GM12878 (cell line): ENCODE data around the gene TRAF2. TPM values are rescaled to one million over a fixed set of nuclear protein-coding genes. Genes with fewer than 3 reads are reported as not detected.

ENCODE experiments used
- ATF7 ChIP-seq: fragments of 450-650 bp; IDR thresholded peaks from 2 replicates; pipeline ENCODE4 v1.6.1; 2016; ENCODE audit warnings: low read depth, mild to moderate bottlenecking
- BHLHE40 ChIP-seq, 2 experiments: fragments of 450-650 bp in 1 of 2; IDR thresholded peaks; 2 replicates each; pipeline ENCODE4 v1.6.1; 2011 to 2017; ENCODE audit warnings: low read depth in 2 of 2, borderline replicate concordance in 1 of 2, improper control_type of control experiment in 1 of 2, low read length in 1 of 2, mild to moderate bottlenecking in 1 of 2
- IKZF2 ChIP-seq, 2 experiments: fragments of 450-650 bp; IDR thresholded peaks; 2 replicates each; pipeline ENCODE4 v1.6.1; 2017; ENCODE audit warnings: mild to moderate bottlenecking in 2 of 2, moderate library complexity in 2 of 2
- IRF4 ChIP-seq: IDR thresholded peaks from 2 replicates; pipeline ENCODE4 v1.6.1; 2011; ENCODE audit warnings: low read depth, low read length
- KAT2A ChIP-seq: conservative IDR thresholded peaks from 2 replicates; pipeline ENCODE4 v1.6.1; 2011; ENCODE audit warnings: low read depth, low read length; ENCODE audit not compliant: control insufficient read depth
- PAX5 ChIP-seq: IDR thresholded peaks from 2 replicates; pipeline ENCODE4 v1.6.1; 2011; ENCODE audit warnings: low read depth, low read length, borderline replicate concordance
- POLR2AphosphoS2 ChIP-seq: IDR thresholded peaks from 2 replicates; pipeline ENCODE4 v1.6.1; 2011; ENCODE audit warnings: low read depth, mild to moderate bottlenecking, low read length, improper control_type of control experiment, moderate library complexity
- ZBTB4 ChIP-seq: fragments of 450-650 bp; formaldehyde crosslinking; IDR thresholded peaks from 2 replicates; pipeline ENCODE4 v1.4.0; 2022; ENCODE audit warnings: mild to moderate bottlenecking, moderate library complexity
- ZNF592 ChIP-seq: fragments of 450-650 bp; IDR thresholded peaks from 2 replicates; pipeline ENCODE4 v1.6.1; 2017; ENCODE audit warnings: mild to moderate bottlenecking, moderate library complexity
- polyA plus RNA-seq, 11 experiments: library from polyadenylated mRNA; depleted of rRNA in 4 of 11; unstranded in 6 of 11; stranded (reverse) in 5 of 11; fragments of >200 nt; fragmentation: Nextera tagmentation in 4 of 11; fragmentation: Illumina TruSeq in 1 of 11; extraction: Ambion mirVana in 4 of 11; extraction: Trizol in 1 of 11; gene quantifications; 1 replicate in 1 of 11; 2 replicates in 10 of 11; pipeline versions ENCODE4 v1.2.1 to v1.2.3, GENCODE V29; 2011 to 2016; ENCODE audit warnings: inconsistent platforms in 2 of 11, missing spikeins in 2 of 11, low read depth in 1 of 11
- total RNA-seq, 4 experiments: library from RNA; depleted of rRNA in 3 of 4; stranded (reverse); fragments of >200 nt in 3 of 4; fragmentation: Illumina TruSeq in 1 of 4; extraction: Trizol in 1 of 4; gene quantifications; 2 replicates each; pipeline versions ENCODE4 v1.2.1 to v1.2.3, GENCODE V29; 2013 to 2021
- TF ChIP-seq, protein P1 (sequence below): fragments of 450-650 bp; IDR thresholded peaks from 2 replicates; pipeline ENCODE4 v1.6.1; 2018; ENCODE audit warnings: borderline replicate concordance, mild to moderate bottlenecking; ENCODE audit not compliant: partially characterized antibody
- TF ChIP-seq, protein P2 (sequence below): fragments of 450-650 bp; IDR thresholded peaks from 2 replicates; pipeline ENCODE4 v1.6.1; 2017; ENCODE audit warnings: mild to moderate bottlenecking, low read depth, inconsistent platforms; ENCODE audit not compliant: poor library complexity, severe bottlenecking
- TF ChIP-seq, protein P3 (sequence below): fragments of 450-650 bp; IDR thresholded peaks from 2 replicates; pipeline ENCODE4 v1.6.1; 2017; ENCODE audit warnings: borderline replicate concordance

Gene TRAF2
- total and polyA plus RNA-seq, 10 of the 15 experiments (the other 5 are each of a cell fraction or from before 2014, with no cell fraction given): 0.34 to 39.5 (median 18.7) TPM

- TF ChIP-seq, protein P1, sequence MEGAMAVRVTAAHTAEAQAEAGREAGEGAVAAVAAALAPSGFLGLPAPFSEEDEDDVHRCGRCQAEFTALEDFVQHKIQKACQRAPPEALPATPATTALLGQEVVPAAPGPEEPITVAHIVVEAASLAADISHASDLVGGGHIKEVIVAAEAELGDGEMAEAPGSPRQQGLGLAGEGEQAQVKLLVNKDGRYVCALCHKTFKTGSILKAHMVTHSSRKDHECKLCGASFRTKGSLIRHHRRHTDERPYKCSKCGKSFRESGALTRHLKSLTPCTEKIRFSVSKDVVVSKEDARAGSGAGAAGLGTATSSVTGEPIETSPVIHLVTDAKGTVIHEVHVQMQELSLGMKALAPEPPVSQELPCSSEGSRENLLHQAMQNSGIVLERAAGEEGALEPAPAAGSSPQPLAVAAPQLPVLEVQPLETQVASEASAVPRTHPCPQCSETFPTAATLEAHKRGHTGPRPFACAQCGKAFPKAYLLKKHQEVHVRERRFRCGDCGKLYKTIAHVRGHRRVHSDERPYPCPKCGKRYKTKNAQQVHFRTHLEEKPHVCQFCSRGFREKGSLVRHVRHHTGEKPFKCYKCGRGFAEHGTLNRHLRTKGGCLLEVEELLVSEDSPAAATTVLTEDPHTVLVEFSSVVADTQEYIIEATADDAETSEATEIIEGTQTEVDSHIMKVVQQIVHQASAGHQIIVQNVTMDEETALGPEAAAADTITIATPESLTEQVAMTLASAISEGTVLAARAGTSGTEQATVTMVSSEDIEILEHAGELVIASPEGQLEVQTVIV: peak; percentile 73
- TF ChIP-seq IKZF2 (IDR thresholded peaks at IDR 0.05) (peak; percentile 70 to 78; a peak in 3 of 4 replicates), KAT2A (no peak), PAX5 (0 out of 2 replicates have a peak, but pooled peaks have one; percentile 10), IRF4 (0 out of 2 replicates have a peak, but pooled peaks have one; percentile 7), BHLHE40 (IDR thresholded peaks at IDR 0.05; ENCODE audit: borderline replicate concordance in 1 of 2, low read depth in 2 of 2, low read length in 1 of 2) (peak; percentile 87 to 97), ZNF592 (no peak), ZBTB4 (no peak), POLR2AphosphoS2 (peak; percentile 94), ATF7 (0 out of 2 replicates have a peak, but pooled peaks have one; percentile 34)
- TF ChIP-seq, protein P2, sequence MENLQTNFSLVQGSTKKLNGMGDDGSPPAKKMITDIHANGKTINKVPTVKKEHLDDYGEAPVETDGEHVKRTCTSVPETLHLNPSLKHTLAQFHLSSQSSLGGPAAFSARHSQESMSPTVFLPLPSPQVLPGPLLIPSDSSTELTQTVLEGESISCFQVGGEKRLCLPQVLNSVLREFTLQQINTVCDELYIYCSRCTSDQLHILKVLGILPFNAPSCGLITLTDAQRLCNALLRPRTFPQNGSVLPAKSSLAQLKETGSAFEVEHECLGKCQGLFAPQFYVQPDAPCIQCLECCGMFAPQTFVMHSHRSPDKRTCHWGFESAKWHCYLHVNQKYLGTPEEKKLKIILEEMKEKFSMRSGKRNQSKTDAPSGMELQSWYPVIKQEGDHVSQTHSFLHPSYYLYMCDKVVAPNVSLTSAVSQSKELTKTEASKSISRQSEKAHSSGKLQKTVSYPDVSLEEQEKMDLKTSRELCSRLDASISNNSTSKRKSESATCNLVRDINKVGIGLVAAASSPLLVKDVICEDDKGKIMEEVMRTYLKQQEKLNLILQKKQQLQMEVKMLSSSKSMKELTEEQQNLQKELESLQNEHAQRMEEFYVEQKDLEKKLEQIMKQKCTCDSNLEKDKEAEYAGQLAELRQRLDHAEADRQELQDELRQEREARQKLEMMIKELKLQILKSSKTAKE: peak; percentile 58
- TF ChIP-seq, protein P3, sequence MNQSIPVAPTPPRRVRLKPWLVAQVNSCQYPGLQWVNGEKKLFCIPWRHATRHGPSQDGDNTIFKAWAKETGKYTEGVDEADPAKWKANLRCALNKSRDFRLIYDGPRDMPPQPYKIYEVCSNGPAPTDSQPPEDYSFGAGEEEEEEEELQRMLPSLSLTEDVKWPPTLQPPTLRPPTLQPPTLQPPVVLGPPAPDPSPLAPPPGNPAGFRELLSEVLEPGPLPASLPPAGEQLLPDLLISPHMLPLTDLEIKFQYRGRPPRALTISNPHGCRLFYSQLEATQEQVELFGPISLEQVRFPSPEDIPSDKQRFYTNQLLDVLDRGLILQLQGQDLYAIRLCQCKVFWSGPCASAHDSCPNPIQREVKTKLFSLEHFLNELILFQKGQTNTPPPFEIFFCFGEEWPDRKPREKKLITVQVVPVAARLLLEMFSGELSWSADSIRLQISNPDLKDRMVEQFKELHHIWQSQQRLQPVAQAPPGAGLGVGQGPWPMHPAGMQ: no peak
These were observed 37.0 kb upstream of the TRAF2 start, which contains the start of gene PHPT1 (continued) for GRCh38 chr9:136849038-136849959.
